NCI-H748 treated with DMSO at 0.1 percent for 48 hours (cell line): ENCODE results near the gene EYA4.
"Not testable (repeated sequence)": the region's sequence is repeated elsewhere in the genome, so short reads cannot be mapped to it uniquely, and the experiment has no call there.

ENCODE experiments used
- DNase-seq: peaks from one replicate; lab custom pipeline; 2025; lab: John Stamatoyannopoulos, UW

Gene EYA4

DNA sequence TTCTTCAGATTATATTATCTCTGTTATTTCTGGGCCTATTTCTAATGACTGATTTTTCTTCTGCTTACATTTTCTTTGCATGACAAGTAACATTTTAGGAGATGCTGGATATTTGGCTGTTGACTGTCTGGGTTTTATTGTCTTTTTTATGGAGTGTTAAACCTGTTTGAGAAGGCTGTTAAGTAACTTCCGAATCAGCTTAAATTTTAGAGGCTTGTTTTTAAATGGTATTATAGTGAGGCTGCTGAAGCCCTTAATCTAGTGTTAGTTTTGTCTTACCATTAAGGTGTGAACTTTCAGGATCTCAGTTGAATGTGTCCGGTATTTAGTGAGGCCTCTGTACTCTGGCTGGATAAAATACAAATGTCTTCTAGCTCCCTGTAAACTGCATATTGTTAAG lies 109.8 kb downstream of the EYA4 start:
- DNase-seq = no peak

DNA sequence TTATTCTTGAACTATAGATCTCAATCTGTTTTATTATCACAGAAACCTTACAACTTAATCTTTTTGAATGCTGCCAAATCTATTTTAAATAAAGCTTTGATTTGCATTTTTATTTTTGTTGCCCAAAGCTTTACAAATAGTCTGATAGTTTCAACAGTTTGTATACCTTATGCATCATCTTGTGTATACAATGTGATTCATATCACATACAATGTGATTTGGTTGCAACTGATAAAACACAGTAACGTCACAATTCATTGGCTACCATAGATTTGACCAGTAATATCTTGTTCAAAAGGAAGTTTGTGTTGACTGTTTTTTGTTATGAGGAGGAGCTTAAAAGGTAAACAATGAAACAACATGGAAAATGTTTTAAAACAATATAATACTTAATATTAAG lies 110.9 kb downstream of the EYA4 start:
- DNase-seq = no peak

DNA sequence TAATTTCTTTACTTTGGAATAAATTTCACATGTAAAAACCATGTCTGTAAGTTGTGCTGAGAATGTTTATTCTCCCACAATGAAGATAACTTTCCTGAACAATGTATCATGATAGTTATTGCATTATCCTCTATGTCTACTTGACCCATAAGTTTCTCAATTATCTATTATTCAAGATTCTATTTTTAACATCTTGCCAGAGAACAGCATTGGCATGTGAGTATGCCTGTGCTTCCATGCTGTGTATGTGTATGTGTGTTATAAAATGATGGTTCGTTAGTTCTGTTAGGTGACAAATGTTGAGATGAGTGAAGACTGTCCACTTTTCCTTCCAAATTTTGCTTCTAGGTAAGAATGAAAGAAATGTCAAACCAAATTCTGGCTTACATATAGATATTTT lies 111.9 kb downstream of the EYA4 start:
- no peak for DNase-seq

- no peak for DNase-seq
Measured at GRCh38 chr6:133355922-133356321, 114.8 kb downstream of the EYA4 start.

- DNase-seq = peak; percentile 78
Measured at GRCh38 chr6:133358574-133359150, 117.5 kb downstream of the EYA4 start.

DNA sequence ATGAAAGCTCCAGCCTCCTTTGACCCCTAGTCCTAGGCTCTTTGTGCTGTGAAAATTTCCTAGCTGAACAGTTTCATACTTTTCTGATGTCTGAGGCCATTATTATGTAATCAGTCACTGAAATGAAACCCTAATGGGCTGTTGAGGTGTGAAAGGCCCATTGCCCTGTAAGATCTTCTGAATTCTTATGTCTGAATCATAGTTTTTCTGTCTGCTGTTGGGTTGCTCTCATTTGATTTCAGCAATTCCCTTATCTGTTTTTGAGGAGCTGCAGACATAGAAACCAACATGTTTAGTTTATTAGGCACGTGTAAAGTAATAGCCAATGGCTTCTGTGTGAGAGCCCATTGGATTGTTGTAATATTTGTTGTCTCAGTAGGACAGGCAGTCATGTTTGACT lies 118.1 kb downstream of the EYA4 start:
- no peak for DNase-seq

GRCh38 chr6:133359760-133360159 lies 118.6 kb downstream of the EYA4 start:
- no peak for DNase-seq

- DNase-seq = no peak
Measured at GRCh38 chr6:133360194-133360593, 119.0 kb downstream of the EYA4 start.

DNA sequence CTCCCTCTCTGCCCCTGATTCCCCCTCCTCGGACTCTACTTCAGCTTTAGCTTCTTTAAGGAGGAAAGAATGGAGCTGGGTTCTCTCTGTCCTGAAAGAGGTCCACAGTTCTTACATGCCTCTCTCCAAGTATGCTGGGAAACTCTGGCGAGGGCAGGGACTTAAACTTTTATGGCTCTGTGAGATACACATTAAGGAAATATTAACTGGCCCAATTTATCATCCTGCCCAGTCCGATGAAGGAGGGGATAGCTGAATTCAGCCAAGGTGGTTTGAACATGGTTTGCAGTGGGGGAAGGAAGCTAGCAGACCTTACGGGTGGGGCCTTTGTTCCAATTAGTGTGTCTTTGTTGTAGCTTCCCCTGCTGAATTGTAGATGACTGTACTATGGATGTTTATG lies 121.7 kb downstream of the EYA4 start:
- DNase-seq = no peak

DNA sequence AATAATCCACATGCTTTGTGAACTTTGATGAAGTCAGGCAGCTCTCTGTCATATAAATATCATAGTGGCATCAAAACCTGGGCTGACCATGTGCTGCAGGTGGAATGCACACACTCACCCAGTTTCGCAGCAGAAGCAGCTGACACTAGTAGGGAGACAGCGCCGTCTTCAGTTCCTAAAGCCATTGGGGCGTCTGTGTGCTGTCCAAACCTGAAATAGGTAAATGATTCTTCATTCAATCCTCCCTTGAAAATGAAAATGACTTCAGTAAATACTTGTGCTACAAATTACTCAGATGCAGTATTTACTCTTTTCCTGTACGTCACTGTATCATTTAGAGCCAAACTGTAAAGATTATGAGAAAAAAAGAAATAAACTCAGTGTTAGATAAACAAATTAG lies 127.5 kb downstream of the EYA4 start:
- DNase-seq = peak; percentile 55

GRCh38 chr6:133369773-133370272 lies 128.7 kb downstream of the EYA4 start:
- peak; percentile 7 for DNase-seq

DNA sequence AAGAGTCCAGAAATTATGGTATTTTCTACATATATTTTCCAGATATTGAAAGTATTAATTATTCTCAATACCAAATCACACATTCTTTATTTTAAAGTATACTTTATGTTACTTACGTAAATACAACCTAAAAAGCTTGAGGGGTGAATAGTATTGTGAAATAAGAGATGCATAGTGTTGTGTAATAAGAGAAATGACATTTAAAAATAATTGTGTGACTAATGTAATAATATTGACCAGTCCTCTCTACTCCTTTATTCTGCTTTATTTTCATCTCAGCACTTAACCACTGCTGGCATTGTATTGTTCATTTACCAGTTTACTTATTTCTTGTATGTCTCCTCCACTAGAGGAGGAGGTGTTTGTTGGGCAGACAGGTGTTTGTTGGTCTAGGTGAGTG lies 135.6 kb downstream of the EYA4 start:
- DNase-seq = no peak

DNA sequence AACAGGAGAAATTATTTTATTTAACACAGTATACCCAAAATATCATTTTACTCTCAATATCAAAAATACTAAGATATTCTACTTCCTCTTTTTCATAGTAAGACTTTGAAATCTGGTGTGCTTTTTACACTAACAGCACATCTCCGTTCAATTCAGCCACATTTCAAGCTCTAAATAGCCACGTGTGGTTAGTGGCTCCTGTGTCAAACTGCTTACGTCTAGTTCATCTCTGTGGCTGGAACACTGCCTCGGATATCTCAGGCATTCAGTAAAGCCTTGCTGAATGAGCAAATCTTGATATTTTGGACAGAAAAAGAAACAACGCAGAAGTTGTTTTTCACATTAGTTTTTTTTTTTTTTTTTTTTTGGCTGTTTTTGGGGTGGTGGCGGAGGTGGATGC lies 136.1 kb downstream of the EYA4 start:
- DNase-seq = no peak

DNA sequence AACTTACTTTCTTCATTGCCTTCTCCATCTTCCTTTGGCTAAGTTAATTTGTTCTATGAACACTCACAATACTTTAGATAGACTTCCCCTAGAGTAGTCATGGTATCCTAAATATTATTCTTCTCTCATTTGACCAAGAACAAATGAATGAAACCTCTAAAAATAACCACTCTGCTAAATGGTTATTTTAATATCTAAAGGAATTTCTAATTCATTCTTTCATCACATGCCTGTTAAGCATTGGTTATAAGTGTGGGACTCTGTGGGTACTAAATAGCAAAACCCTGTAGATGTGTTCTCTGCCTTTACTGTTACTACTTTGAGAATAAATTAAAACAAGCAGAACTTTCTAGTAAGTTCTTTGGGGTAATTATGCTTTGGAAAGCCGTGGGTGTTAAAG lies 138.9 kb downstream of the EYA4 start:
- DNase-seq = no peak

DNA sequence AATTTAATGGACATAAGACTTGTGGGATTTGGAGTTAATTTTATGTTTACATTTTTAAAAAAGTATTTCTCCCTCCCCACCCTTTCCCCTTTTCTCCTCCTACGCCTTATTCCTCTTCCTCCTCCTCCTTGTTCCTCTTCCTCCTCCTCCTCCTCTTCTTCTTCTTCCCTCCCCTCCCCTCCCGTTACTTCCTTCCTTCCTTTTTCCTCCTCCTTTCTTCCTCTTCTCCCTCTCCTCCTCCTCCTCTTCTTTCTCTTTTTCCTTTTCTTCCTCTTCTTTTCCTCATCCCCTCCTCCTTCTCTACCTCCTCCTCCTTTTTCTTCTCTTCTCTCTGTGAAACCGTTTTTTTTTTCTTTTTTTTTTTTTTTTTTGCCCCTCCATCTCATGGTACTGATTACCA lies 139.6 kb downstream of the EYA4 start:
- no peak for DNase-seq

GRCh38 chr6:133388731-133389130 lies 147.6 kb downstream of the EYA4 start:
- no peak for DNase-seq

GRCh38 chr6:133390168-133390567 lies 149.0 kb downstream of the EYA4 start:
- no peak for DNase-seq

DNA sequence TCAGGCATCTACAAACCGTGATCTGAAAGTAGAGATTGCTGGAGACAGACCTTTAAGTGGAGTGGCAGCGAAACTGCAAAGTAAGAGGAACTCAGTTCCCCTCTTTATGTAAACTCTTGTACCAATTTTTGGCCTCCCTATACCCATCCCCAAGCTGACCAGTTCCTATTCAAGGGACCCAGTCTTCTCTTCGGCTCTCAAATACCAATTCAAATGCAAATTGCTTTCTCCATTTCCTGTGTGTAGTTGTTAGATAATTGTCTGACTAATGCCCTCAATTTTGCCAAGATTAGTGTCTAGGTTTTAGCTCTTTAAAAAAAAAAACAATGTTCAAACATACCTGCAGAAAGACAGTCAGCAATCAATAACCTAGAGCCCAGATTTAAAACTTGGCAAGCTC lies 150.9 kb downstream of the EYA4 start:
- peak; percentile 61 for DNase-seq

DNA sequence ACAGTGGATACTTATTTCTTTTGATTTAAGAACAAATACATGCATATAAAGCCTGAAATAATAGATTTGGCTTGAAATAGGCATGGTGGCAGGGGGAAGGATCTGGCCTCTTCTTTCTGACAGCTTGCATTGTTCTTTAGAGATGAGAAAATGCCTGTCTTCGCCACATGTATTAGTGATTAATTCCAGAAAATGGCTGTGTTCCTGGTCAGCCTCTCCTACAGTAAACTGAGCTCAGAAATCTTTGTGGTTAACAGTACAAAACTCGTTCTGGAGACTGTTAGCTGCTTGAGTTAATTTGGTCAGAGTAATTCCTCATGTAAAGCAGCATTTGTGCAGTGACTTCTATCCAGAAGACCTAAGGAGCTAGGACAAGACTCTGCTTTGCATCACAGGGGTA lies 151.5 kb downstream of the EYA4 start:
- DNase-seq = no peak

GRCh38 chr6:133393891-133394290 lies 152.7 kb downstream of the EYA4 start:
- DNase-seq = no peak

DNA sequence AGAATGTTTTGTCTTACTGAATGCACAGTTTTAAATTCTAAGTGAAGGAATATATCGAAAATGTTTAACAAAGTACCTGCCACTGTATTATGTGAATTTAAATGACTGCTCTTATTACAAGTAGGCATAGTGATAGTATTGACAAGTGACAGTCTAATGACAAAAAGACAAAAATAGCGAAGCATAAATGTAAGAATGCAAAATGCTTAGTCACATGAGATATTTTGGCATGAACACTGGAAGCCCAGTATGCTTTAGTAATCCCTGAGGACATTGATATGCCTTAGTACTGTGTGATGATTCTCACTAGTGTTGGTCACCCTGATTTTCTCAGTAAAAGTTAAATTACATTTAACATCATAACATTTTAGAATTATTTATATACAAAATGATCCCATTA lies 153.5 kb downstream of the EYA4 start:
- DNase-seq = no peak

DNA sequence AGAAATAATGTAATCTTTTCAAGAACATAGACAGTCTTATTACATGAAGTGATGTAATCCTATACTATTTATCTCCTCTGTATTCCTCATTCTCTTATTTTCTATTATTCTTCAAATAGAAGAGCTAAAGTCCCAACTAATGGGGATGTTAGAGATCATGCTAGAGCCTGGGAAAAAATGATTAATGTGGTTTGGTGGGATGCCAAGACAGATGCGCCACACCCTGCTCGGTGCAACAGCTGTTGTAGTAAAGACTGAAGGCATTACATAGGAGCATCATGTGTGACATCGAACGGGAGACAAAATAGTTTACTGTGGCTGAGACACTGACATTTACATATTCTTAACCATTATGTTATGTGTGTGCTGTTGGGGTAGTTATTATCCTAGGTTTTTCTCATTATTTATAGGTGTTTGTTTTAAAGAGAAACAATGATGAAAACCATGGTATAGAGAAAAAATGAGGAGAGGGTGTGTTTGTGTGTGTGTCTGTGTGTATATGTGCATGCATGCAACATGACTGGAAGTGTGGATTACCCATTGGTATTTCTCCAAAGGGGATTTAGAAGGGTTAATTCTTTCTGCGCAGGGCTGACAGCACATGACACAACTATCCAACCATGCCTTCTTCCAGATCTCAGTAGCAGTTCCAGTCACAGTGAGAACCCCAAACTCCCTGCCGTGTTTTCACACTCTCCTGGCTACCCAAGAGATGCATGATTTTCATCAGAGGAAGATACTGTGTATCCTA lies 155.3 kb downstream of the EYA4 start:
- peak; percentile 47 for DNase-seq

DNA sequence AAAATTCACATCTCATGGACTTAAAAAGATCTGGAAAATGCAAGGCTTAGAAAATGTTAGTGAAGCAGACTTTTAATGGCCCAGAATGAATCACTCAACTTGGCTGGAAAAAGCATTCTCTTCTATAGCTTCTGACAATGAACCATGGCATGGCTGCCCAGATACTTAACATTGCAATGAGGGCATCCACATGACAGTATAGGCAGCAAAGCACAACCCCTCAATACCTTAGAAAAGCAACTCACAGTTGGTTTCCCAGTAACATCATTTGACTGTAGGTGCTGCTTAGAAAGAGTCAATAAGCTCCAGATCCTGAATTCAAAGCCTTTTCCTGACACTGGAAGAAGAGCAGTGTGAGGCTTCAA lies 155.8 kb downstream of the EYA4 start:
- no peak for DNase-seq

DNA sequence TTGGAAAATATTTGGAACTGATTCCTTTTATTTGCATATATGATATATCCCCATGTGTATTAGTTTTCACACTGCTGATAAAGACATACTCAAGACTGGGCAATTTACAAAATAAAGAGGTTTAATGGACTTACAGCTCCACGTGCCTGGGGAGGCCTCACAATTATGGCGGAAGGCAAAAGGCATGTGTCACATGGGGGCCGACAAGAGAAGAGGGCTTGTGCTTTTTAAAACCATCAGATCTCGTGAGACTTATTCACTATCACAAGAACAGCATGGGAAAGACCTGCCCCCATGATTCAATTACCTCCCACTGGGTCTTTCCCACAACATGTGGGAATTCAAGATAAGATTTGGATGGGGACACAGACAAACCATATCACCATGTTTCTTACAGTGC lies 156.4 kb downstream of the EYA4 start:
- DNase-seq = not testable (repeated sequence)
